ENCODE data around the gene KBTBD12.

Gene KBTBD12

GRCh38 chr3:128011140-128011539 lies 96.1 kb downstream of the KBTBD12 start:
- Histone ChIP-seq H3K27me3 (peaks cover 0 to 13% of the 10 kb centered on the region in 2 donors), H3K9me3 (no peaks in the 10 kb centered on the region), H3K4me3 (no peak overlapping the region), H3K36me3 (no peaks in the 10 kb centered on the region), H3K4me1 (peaks cover 0 to 12% (median 4%) of the 10 kb centered on the region in 4 donors), H3K27ac (no peak overlapping the region)
- no peak for TF ChIP-seq CTCF (IDR thresholded peaks at IDR 0.05)
- intact Hi-C loops (cut with DNase I; ENCODE audit: low total_unique reads), result no loop called here
- no peak for DNase-seq

- TF ChIP-seq CTCF (IDR thresholded peaks at IDR 0.05), result no peak
- no peaks in the 10 kb centered on the region for H3K9me3 ChIP-seq
- intact Hi-C loops (cut with DNase I; ENCODE audit: low total_unique reads), result no loop called here
- no peak overlapping the region for H3K27ac ChIP-seq
- H3K36me3 ChIP-seq, result no peaks in the 10 kb centered on the region
- peaks cover 0 to 6% (median 0%) of the 10 kb centered on the region in 4 donors for H3K4me1 ChIP-seq
- H3K27me3 ChIP-seq, result peaks cover 0 to 13% of the 10 kb centered on the region in 2 donors
- no peak overlapping the region for H3K4me3 ChIP-seq
- DNase-seq, result no peak
These were observed 97.0 kb downstream of the KBTBD12 start for GRCh38 chr3:128012050-128012449.

GRCh38 chr3:128014548-128014947 lies 99.5 kb downstream of the KBTBD12 start:
- intact Hi-C loops (cut with DNase I; ENCODE audit: low total_unique reads), result no loop called here
- no peaks in the 10 kb centered on the region for H3K4me1 ChIP-seq
- no peak overlapping the region for H3K27ac ChIP-seq
- no peaks in the 10 kb centered on the region for H3K9me3 ChIP-seq
- no peaks in the 10 kb centered on the region for H3K36me3 ChIP-seq
- peaks cover 0 to 13% of the 10 kb centered on the region in 2 donors for H3K27me3 ChIP-seq
- TF ChIP-seq CTCF (IDR thresholded peaks at IDR 0.05), result no peak
- no peak for DNase-seq
- no peak overlapping the region for H3K4me3 ChIP-seq

GRCh38 chr3:128016502-128016901 lies 101.5 kb downstream of the KBTBD12 start:
- intact Hi-C loops (cut with DNase I; ENCODE audit: low total_unique reads), result no loop called here
- Histone ChIP-seq H3K27me3 (peaks cover 0 to 8% of the 10 kb centered on the region in 2 donors), H3K9me3 (no peaks in the 10 kb centered on the region), H3K4me3 (no peak overlapping the region), H3K4me1 (no peaks in the 10 kb centered on the region), H3K36me3 (no peaks in the 10 kb centered on the region), H3K27ac (no peak overlapping the region)
- no peak for DNase-seq
- TF ChIP-seq CTCF (IDR thresholded peaks at IDR 0.05), result no peak

GRCh38 chr3:128021768-128022372 lies 106.8 kb downstream of the KBTBD12 start:
- Histone ChIP-seq H3K4me3 (no peak overlapping the region), H3K9me3 (no peaks in the 10 kb centered on the region), H3K4me1 (no peaks in the 10 kb centered on the region), H3K27me3 (peaks cover 0 to 5% of the 10 kb centered on the region in 2 donors), H3K36me3 (no peaks in the 10 kb centered on the region), H3K27ac (no peak overlapping the region)
- intact Hi-C loops (cut with DNase I; ENCODE audit: low total_unique reads), result no loop called here
- TF ChIP-seq CTCF (IDR thresholded peaks at IDR 0.05), result no peak
- DNase-seq, result no peak

GRCh38 chr3:128033102-128033501 lies 118.1 kb downstream of the KBTBD12 start:
- no peak overlapping the region for H3K27ac ChIP-seq
- H3K4me3 ChIP-seq, result no peak overlapping the region
- no peak for TF ChIP-seq CTCF (IDR thresholded peaks at IDR 0.05)

More at GRCh38 chr3:128033102-128033501, 118.1 kb downstream of the KBTBD12 start:
- H3K4me1 ChIP-seq, result no peaks in the 10 kb centered on the region
- DNase-seq, result no peak
- H3K36me3 ChIP-seq, result no peaks in the 10 kb centered on the region
- intact Hi-C loops (cut with DNase I; ENCODE audit: low total_unique reads), result no loop called here
- H3K27me3 ChIP-seq, result no peaks in the 10 kb centered on the region
- no peaks in the 10 kb centered on the region for H3K9me3 ChIP-seq
